CD14-positive monocyte (primary cell): Measurements from ENCODE around the gene SULT2B1. TPM values are rescaled to one million over a fixed set of nuclear protein-coding genes. Genes with fewer than 3 reads are reported as not detected.
"Not testable (repeated sequence)": the region's sequence is repeated elsewhere in the genome, so short reads cannot be mapped to it uniquely, and the experiment has no call there.

ENCODE experiments used
- DNase-seq, 3 donors: peaks; one replicate each; pipeline ENCODE4 v3.0.0-alpha.2; 2011 to 2022
- H2AFZ ChIP-seq: 2 replicates; pipeline ENCODE4 v1.6.0; 2012; ENCODE audit warnings: mild to moderate bottlenecking, low read depth, low read length, inconsistent platforms; ENCODE audit not compliant: insufficient read depth, poor library complexity, severe bottlenecking
- H3K27ac ChIP-seq, 2 donors: 1 replicate in 1 of 2; 2 replicates in 1 of 2; pipeline ENCODE4 v1.5.1; 2012 to 2013; ENCODE audit warnings: low read length in 2 of 2, control low read depth in 1 of 2, inconsistent platforms in 1 of 2, low read depth in 1 of 2, mild to moderate bottlenecking in 1 of 2
- H3K27me3 ChIP-seq, 2 donors: one replicate each; pipeline versions ENCODE4 v1.6.0 to v1.6.1; 2011 to 2013; ENCODE audit warnings: low read length in 2 of 2; ENCODE audit not compliant: control insufficient read depth in 2 of 2, insufficient read depth in 2 of 2
- H3K36me3 ChIP-seq, 2 donors: replicated peaks in 1 of 2; 1 replicate in 1 of 2; 2 replicates in 1 of 2; pipeline versions ENCODE4 v1.5.1 to v1.6.1; 2012 to 2013; ENCODE audit warnings: low read length in 2 of 2, control low read depth in 1 of 2, inconsistent platforms in 1 of 2, mild to moderate bottlenecking in 1 of 2; ENCODE audit not compliant: insufficient read depth in 2 of 2, control insufficient read depth in 1 of 2
- H3K4me1 ChIP-seq, 2 donors: 1 replicate in 1 of 2; 2 replicates in 1 of 2; pipeline versions ENCODE4 v1.5.1 to v1.6.1; 2012 to 2013; ENCODE audit warnings: low read length in 2 of 2, control low read depth in 1 of 2, inconsistent platforms in 1 of 2, mild to moderate bottlenecking in 1 of 2, moderate library complexity in 1 of 2; ENCODE audit not compliant: insufficient read depth in 2 of 2, control insufficient read depth in 1 of 2
- H3K4me2 ChIP-seq: replicated peaks from 2 replicates; pipeline ENCODE3; 2012; ENCODE audit warnings: low read length, moderate library complexity, mild to moderate bottlenecking; ENCODE audit not compliant: poor library complexity, severe bottlenecking; ENCODE audit errors: extremely low read depth
- H3K4me3 ChIP-seq, 3 experiments: fragments of 200-600 bp in 1 of 3; sonication (generic) in 1 of 3; replicated peaks in 1 of 3; 1 replicate in 2 of 3; 2 replicates in 1 of 3; pipeline ENCODE4 v1.5.1; 2011 to 2013; ENCODE audit warnings: low read length in 3 of 3, mild to moderate bottlenecking in 3 of 3, control low read depth in 2 of 3, low read depth in 2 of 3, inconsistent platforms in 1 of 3, moderate library complexity in 1 of 3
- H3K79me2 ChIP-seq: 2 replicates; pipeline ENCODE4 v1.6.0; 2012; ENCODE audit warnings: mild to moderate bottlenecking, control low read depth, inconsistent platforms, low read length, moderate library complexity; ENCODE audit not compliant: insufficient read depth
- H3K9ac ChIP-seq: 2 replicates; pipeline ENCODE4 v1.6.0; 2017; ENCODE audit warnings: low read length, mild to moderate bottlenecking; ENCODE audit not compliant: insufficient read depth, poor library complexity, severe bottlenecking
- H3K9me3 ChIP-seq, 2 donors: replicated peaks in 1 of 2; 1 replicate in 1 of 2; 2 replicates in 1 of 2; pipeline versions ENCODE4 v1.5.1 to v1.6.1; 2012 to 2013; ENCODE audit warnings: low read length in 2 of 2, control low read depth in 1 of 2; ENCODE audit not compliant: control insufficient read depth in 1 of 2, insufficient read depth in 1 of 2
- H4K20me1 ChIP-seq: 2 replicates; pipeline ENCODE4 v1.6.0; 2012; ENCODE audit warnings: mild to moderate bottlenecking, low read length, control low read depth, moderate library complexity; ENCODE audit not compliant: insufficient read depth
- H3K27ac Mint-ChIP-seq, 7 donors: one replicate each; pipeline ENCODE4 v1.8.0; 2020; ENCODE audit warnings: mild to moderate bottlenecking in 7 of 7, mixed read lengths in 7 of 7, moderate library complexity in 6 of 7, inconsistent platforms in 2 of 7
- H3K27me3 Mint-ChIP-seq, 3 donors: one replicate each; pipeline ENCODE4 v1.8.0; 2021 to 2022; ENCODE audit warnings: low read depth in 3 of 3, mild to moderate bottlenecking in 3 of 3, mixed read lengths in 3 of 3, moderate library complexity in 3 of 3, inconsistent platforms in 1 of 3
- H3K36me3 Mint-ChIP-seq, 2 donors: one replicate each; pipeline ENCODE4 v1.8.0; 2020; ENCODE audit warnings: mixed read lengths in 2 of 2, inconsistent platforms in 1 of 2, mild to moderate bottlenecking in 1 of 2
- H3K4me1 Mint-ChIP-seq: one replicate; pipeline ENCODE4 v1.8.0; 2020; ENCODE audit warnings: mild to moderate bottlenecking, mixed read lengths
- H3K4me3 Mint-ChIP-seq, 2 donors: one replicate each; pipeline ENCODE4 v1.8.0; 2020; ENCODE audit warnings: mild to moderate bottlenecking in 2 of 2, mixed read lengths in 2 of 2, moderate library complexity in 1 of 2
- H3K9me3 Mint-ChIP-seq, 7 donors: one replicate each; pipeline ENCODE4 v1.8.0; 2020 to 2022; ENCODE audit warnings: mixed read lengths in 7 of 7, mild to moderate bottlenecking in 6 of 7, moderate library complexity in 6 of 7, inconsistent platforms in 2 of 7
- CTCF ChIP-seq: fragments of 200-600 bp; IDR thresholded peaks from one replicate; pipeline ENCODE4 v1.8.0; 2022; ENCODE audit warnings: antibody characterized with exemption, mild to moderate bottlenecking
- WGBS: methylation state at CpG from one replicate; pipeline ENCODE4 v1.1.5; 2013; ENCODE audit warnings: missing lambda C conversion rate; ENCODE audit not compliant: insufficient coverage; 5-methylcytosine and 5-hydroxymethylcytosine counted together
- intact Hi-C, 2 donors: fragments of 100-400 bp; cut with micrococcal nuclease; formaldehyde crosslinking; loops; one replicate each; pipeline versions ENCODE4 v1.15.0 to v1.15.1; 2023
- polyA plus RNA-seq, 3 donors: library from polyadenylated mRNA; depleted of rRNA in 1 of 3; unstranded in 2 of 3; stranded (reverse) in 1 of 3; fragments of 300-500 nt in 2 of 3; fragments of >200 nt in 1 of 3; fragmentation: Illumina TruSeq in 2 of 3; gene quantifications; 1 replicate in 2 of 3; 2 replicates in 1 of 3; pipeline ENCODE4 v1.2.3, GENCODE V29; 2012 to 2021

The SULT2B1 gene
- polyA plus RNA-seq, 3 donors = 0.09 to 0.40 TPM; not detected in 1

- no peak for TF ChIP-seq CTCF
- peaks cover 0 to 3% (median 0%) of the 10 kb centered on the region in 7 donors for H3K9me3 Mint-ChIP-seq
- intact Hi-C loops = no loop called here
- WGBS = 96% methylated on average over 12 of the region's 12 CpGs
- Histone ChIP-seq H3K27me3 (peaks cover 0 to 5% of the 10 kb centered on the region in 2 donors), H3K79me2 (no peaks in the 10 kb centered on the region), H2AFZ (peak overlapping the region; percentile 13), H3K4me2 (no peak overlapping the region), H4K20me1 (no peaks in the 10 kb centered on the region), H3K9ac (no peak overlapping the region), H3K36me3 (no peaks in the 10 kb centered on the region), H3K4me3 (no peak overlapping the region), H3K27ac (no peak overlapping the region), H3K9me3 (no peaks in the 10 kb centered on the region), H3K4me1 (no peaks in the 10 kb centered on the region)
- no peaks in the 10 kb centered on the region for H3K4me1 Mint-ChIP-seq
- no peaks in the 10 kb centered on the region for H3K36me3 Mint-ChIP-seq
- no peak for DNase-seq
- H3K4me3 Mint-ChIP-seq = no peak overlapping the region
- H3K27me3 Mint-ChIP-seq = peaks cover 10 to 25% (median 21%) of the 10 kb centered on the region in 3 donors
- H3K27ac Mint-ChIP-seq = no peak overlapping the region
Observed at GRCh38 chr19:48573163-48573505, 21.2 kb downstream of the SULT2B1 start.

DNA sequence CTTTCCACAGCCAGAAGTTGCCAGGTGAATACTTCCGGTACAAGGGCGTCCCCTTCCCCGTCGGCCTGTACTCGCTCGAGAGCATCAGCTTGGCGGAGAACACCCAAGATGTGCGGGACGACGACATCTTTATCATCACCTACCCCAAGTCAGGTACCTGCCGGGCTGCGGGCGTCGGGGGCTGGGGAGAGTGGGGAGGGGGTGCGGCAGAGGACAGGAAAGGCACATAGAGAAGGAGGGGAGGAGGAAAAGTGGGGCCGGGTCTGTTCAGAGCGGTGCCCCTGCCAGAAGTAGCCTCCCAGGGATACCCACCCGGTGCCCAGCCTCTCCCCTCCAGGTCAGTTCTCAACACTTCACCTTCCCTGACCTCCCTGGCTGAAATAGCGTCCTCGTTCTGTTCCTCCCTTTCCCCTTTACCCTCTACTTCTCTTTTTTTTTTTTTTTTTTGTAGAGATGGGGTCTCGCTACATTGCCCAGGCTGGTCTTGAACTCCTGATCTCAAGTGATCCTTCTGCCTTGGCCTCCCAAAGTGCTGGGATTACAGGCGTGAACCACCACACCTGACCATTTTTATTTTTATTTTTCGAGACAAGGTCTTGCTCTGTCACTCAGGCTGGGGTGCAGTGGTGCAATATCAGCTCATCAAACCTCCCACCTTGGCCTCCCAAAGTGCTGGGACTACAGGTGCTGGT lies 24.1 kb downstream of the SULT2B1 start:
- Histone ChIP-seq H3K4me1 (no peaks in the 10 kb centered on the region), H3K9me3 (no peaks in the 10 kb centered on the region), H4K20me1 (no peaks in the 10 kb centered on the region), H3K27me3 (no peaks in the 10 kb centered on the region), H3K4me3 (no peak overlapping the region), H3K9ac (no peak overlapping the region), H3K27ac (no peak overlapping the region), H2AFZ (no peak overlapping the region), H3K4me2 (no peak overlapping the region), H3K79me2 (no peaks in the 10 kb centered on the region), H3K36me3 (no peaks in the 10 kb centered on the region)
- 80% methylated on average over 1 of the region's 23 CpGs for WGBS
- Mint-ChIP-seq H3K4me3 (peak overlapping the region in 1 of 2 donors; percentile 16), H3K9me3 (peaks cover 0 to 5% (median 0%) of the 10 kb centered on the region in 7 donors), H3K27ac (peak overlapping the region in 1 of 7 donors; percentile 2), H3K27me3 (peaks cover 3 to 10% (median 5%) of the 10 kb centered on the region in 3 donors), H3K36me3 (no peaks in the 10 kb centered on the region), H3K4me1 (no peaks in the 10 kb centered on the region)
- no peak for DNase-seq
- no peak for TF ChIP-seq CTCF
- intact Hi-C loops = no loop called here

DNA sequence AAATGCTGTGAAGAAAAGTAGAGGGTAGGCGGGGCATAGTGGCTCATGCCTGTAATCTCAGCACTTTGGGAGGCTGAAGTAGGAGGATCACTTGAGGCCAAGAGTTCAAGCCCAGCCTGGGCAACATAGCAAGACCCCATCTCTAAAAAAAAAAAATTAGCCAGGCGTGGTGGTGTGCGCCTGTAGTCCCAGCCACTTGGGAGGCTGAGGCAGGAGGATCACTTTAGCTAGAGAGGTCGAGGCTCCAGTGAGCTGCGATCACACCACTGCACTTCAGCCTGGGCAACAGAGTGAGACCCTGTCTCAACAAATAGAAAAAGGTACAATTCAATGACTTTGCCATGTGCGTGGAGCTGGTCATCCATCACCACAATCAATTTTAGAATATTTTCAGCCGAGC lies 25.9 kb downstream of the SULT2B1 start:
- H3K4me1 ChIP-seq, H3K9ac ChIP-seq, H3K4me2 ChIP-seq, H3K27ac ChIP-seq, intact Hi-C loops, H3K36me3 ChIP-seq, H3K4me3 ChIP-seq, H3K27ac Mint-ChIP-seq, H3K36me3 Mint-ChIP-seq, H2AFZ ChIP-seq, H3K79me2 ChIP-seq, DNase-seq, H3K4me3 Mint-ChIP-seq, H3K9me3 Mint-ChIP-seq, H3K27me3 ChIP-seq, H4K20me1 ChIP-seq, H3K27me3 Mint-ChIP-seq, H3K4me1 Mint-ChIP-seq, H3K9me3 ChIP-seq: not testable (repeated sequence)
- WGBS = 95% methylated on average over 5 of the region's 7 CpGs
